Left lung (tissue), 10 donors: Measurements from ENCODE around the gene RPS16. TPM values are rescaled to one million over a fixed set of nuclear protein-coding genes. Genes with fewer than 3 reads are reported as not detected.

ENCODE experiments used
- ATAC-seq: fragments of 200-7000 bp; cut with Tn5 transposase; one replicate; pipeline ENCODE4 v1.9.1; 2020; ENCODE audit warnings: moderate library complexity
- DNase-seq, 4 donors: peaks; one replicate each; pipeline ENCODE4 v3.0.0-alpha.2; 2013 to 2020
- H3K27ac ChIP-seq, 2 donors: fragments of 200-600 bp; sonication (generic) in 1 of 2; one replicate each; pipeline versions ENCODE4 v1.5.0 to v1.8.0; 2020 to 2021
- H3K27me3 ChIP-seq, 2 donors: fragments of 200-600 bp; sonication (generic) in 1 of 2; one replicate each; pipeline versions ENCODE4 v1.5.0 to v1.8.0; 2020 to 2021
- H3K36me3 ChIP-seq, 2 donors: fragments of 200-600 bp; sonication (generic) in 1 of 2; one replicate each; pipeline versions ENCODE4 v1.5.0 to v1.8.0; 2020 to 2021
- H3K4me1 ChIP-seq, 2 donors: fragments of 200-600 bp; one replicate each; pipeline ENCODE4 v1.8.0; 2021
- H3K4me3 ChIP-seq, 2 donors: fragments of 200-600 bp; sonication (generic) in 1 of 2; one replicate each; pipeline versions ENCODE4 v1.5.0 to v1.8.0; 2020 to 2021; ENCODE audit warnings: mild to moderate bottlenecking in 1 of 2
- H3K9me3 ChIP-seq, 2 donors: fragments of 200-600 bp; sonication (generic) in 1 of 2; one replicate each; pipeline versions ENCODE4 v1.5.0 to v1.8.0; 2020 to 2021
- CTCF ChIP-seq, 2 donors: fragments of 200-600 bp; sonication (generic) in 1 of 2; IDR thresholded peaks; one replicate each; pipeline versions ENCODE4 v1.5.0 to v1.8.0; 2021; ENCODE audit warnings: antibody characterized with exemption in 2 of 2
- intact Hi-C, 2 donors: fragments of 100-400 bp; cut with DNase I; formaldehyde crosslinking; loops; one replicate each; pipeline versions ENCODE4 v1.11.2 to v1.14.2; 2022
- polyA plus RNA-seq, 6 donors: library from polyadenylated mRNA; unstranded; fragments of 120-200 nt; gene quantifications; one replicate each; pipeline ENCODE4 v1.2.1, GENCODE V29; 2013; ENCODE audit not compliant: insufficient read length in 6 of 6
- total RNA-seq, 2 donors: library from RNA; stranded (reverse); fragmentation: NEBNext Ultra II Directional; extraction: Animal tissue kit (Norgen Biotek cat#: 25700); gene quantifications; one replicate each; pipeline ENCODE4 v1.2.1, GENCODE V29; 2021
- donor health status: DM: no; HTN: yes; CAD: no.
- donor health status: DM: no; HTN: no; CAD: no.

The RPS16 gene
- total and polyA plus RNA-seq, 8 donors = 1,386 to 1,755 (median 1,500) TPM

DNA sequence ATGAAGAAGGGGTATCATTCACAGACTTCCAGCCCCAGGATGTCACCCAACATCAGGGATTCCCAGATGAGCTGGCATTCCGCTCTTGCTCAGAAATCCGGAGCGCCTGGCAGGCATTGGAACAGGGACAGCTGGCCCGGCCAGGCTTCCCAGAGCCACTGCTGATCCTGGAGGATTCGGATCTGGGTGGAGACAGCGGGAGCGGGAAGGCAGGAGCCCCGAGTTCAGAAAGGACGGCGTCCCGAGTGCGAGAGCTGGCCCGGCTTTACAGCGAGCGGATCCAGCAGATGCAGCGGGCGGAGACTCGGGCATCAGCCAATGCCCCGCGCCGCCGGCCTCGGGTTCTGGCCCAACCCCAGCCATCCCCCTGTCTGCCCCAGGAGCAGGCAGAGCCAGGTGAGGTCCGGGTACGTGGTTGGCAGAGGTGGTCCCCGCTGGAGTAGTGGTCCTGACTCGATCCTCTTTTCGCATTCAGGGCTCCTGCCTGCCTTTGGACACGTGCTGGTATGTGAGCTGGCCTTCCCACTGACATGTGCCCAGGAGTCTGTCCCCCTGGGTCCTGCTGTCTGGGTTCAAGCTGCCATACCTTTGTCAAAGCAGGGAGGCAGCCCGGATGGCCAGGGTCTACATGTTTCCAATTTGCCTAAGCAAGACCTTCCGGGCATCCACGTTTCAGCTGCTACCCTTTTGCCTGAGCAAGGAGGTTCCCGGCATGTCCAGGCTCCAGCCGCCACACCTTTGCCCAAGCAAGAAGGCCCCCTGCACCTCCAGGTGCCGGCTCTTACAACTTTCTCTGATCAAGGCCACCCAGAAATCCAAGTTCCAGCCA, 12.3 kb downstream of the RPS16 start:
- Histone ChIP-seq H3K9me3 (no peaks in the 10 kb centered on the region), H3K36me3 (peaks cover 0 to 62% of the 10 kb centered on the region in 2 donors), H3K4me1 (peaks cover under 1 to 5% of the 10 kb centered on the region in 2 donors), H3K27me3 (no peaks in the 10 kb centered on the region), H3K4me3 (no peak overlapping the region), H3K27ac (no peak overlapping the region)
- DNase-seq (peak in 1 of 4 donors; percentile 76), ATAC-seq (no peak)
- TF ChIP-seq CTCF (IDR thresholded peaks at IDR 0.05) = no peak
- intact Hi-C loops = no loop called here

- TF ChIP-seq CTCF (IDR thresholded peaks at IDR 0.05) = no peak
- H3K4me1 ChIP-seq = no peaks in the 10 kb centered on the region
- DNase-seq (no peak), ATAC-seq (no peak)
- H3K36me3 ChIP-seq = peaks cover 0 to 77% of the 10 kb centered on the region in 2 donors
- H3K9me3 ChIP-seq = no peaks in the 10 kb centered on the region
- no peaks in the 10 kb centered on the region for H3K27me3 ChIP-seq
- intact Hi-C loops = no loop called here
- no peak overlapping the region for H3K4me3 ChIP-seq
- no peak overlapping the region for H3K27ac ChIP-seq
These were observed 13.7 kb downstream of the RPS16 start for GRCh38 chr19:39422020-39422419.

DNA sequence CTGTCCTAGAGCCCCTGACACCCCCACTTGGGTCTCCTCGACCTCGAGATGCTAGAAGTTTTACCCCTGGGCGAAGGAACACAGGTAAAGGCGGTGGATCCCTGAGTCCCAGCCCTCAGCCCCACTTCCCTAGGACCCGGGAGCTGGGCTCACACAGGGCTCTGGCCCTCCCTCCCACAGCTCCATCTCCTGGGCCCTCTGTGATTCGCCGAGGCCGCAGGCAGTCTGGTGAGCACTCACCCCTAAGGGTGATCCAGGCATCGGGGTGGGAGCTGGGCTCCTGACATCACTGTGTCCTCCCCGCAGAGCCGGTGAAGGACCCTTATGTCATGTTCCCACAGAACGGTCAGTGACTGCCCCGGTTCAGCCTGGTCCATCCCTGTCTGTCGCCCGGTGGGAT, 15.0 kb downstream of the RPS16 start:
- no peak for TF ChIP-seq CTCF (IDR thresholded peaks at IDR 0.05)
- H3K4me3 ChIP-seq = no peak overlapping the region
- DNase-seq (peak in 1 of 4 donors; percentile 61), ATAC-seq (no peak)
- H3K9me3 ChIP-seq = no peaks in the 10 kb centered on the region
- peaks cover 0 to 9% of the 10 kb centered on the region in 2 donors for H3K4me1 ChIP-seq
- intact Hi-C loops = no loop called here
- peaks cover 0 to 80% of the 10 kb centered on the region in 2 donors for H3K36me3 ChIP-seq
- no peak overlapping the region for H3K27ac ChIP-seq
- H3K27me3 ChIP-seq = no peaks in the 10 kb centered on the region

- ATAC-seq (no peak), DNase-seq (no peak)
- intact Hi-C loops = no loop called here
- H3K27me3 ChIP-seq = no peaks in the 10 kb centered on the region
- no peak for TF ChIP-seq CTCF (IDR thresholded peaks at IDR 0.05)
- H3K36me3 ChIP-seq = peaks cover 0 to 67% of the 10 kb centered on the region in 2 donors
- no peak overlapping the region for H3K27ac ChIP-seq
- H3K9me3 ChIP-seq = no peaks in the 10 kb centered on the region
- no peak overlapping the region for H3K4me3 ChIP-seq
- peaks cover 0 to 27% of the 10 kb centered on the region in 2 donors for H3K4me1 ChIP-seq
These were observed 16.7 kb downstream of the RPS16 start for GRCh38 chr19:39419003-39419402.

DNA sequence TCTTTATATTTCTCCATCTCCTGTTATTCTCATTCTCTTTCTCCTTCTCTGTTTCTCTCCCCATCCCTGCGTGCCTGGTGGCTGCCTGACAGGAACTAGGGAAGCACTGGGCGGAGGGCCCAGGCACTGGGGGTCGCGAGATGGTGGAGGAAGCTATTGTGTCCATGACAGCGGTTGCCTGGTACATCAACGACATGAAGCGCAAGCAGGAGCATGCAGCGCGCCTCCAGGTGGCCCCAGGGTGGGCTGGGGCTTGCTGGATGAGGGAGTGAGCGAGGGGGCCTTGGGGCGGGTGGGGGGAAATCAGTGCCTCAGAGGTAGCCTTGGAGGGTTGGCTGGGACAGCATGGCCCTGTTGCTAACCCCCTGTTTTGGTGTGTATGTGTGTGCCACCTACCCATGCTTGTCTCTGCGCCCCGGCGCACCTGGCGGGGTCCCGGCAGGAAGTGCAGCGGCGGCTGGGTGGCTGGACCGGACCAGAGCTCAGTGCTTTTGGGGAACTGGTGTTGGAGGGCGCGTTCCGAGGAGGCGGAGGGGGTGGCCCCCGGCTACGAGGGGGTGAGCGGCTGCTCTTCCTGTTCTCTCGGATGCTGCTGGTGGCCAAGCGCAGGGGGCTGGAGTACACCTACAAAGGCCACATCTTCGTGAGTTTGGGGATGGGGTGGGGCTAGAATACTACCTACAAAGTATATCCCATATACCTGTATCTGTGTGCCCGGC, 18.1 kb downstream of the RPS16 start:
- ATAC-seq (no peak), DNase-seq (no peak)
- intact Hi-C loops = no loop called here
- Histone ChIP-seq H3K9me3 (no peaks in the 10 kb centered on the region), H3K36me3 (peaks cover 0 to 53% of the 10 kb centered on the region in 2 donors), H3K4me1 (peaks cover 0 to 40% of the 10 kb centered on the region in 2 donors), H3K4me3 (no peak overlapping the region), H3K27ac (no peak overlapping the region), H3K27me3 (peaks cover 0 to 10% of the 10 kb centered on the region in 2 donors)
- TF ChIP-seq CTCF (IDR thresholded peaks at IDR 0.05) = no peak
